HFFc6 (cell line): ENCODE results near the gene BRF1. TPM values are rescaled to one million over a fixed set of nuclear protein-coding genes. Genes with fewer than 3 reads are reported as not detected.

Experiments used
- DNase-seq: peaks from one replicate; pipeline ENCODE4 v3.0.0-alpha.2; 2018
- H3K27ac Mint-ChIP-seq: 2 replicates; pipeline ENCODE4 v1.8.0; 2020; ENCODE audit warnings: mild to moderate bottlenecking, mixed read lengths
- H3K27me3 Mint-ChIP-seq: 2 replicates; pipeline ENCODE4 v1.8.0; 2021; ENCODE audit warnings: mild to moderate bottlenecking, moderate library complexity, mixed read lengths; ENCODE audit not compliant: insufficient read depth
- H3K36me3 Mint-ChIP-seq: 2 replicates; pipeline ENCODE4 v1.8.0; 2021; ENCODE audit warnings: low read depth, mixed read lengths
- H3K4me1 Mint-ChIP-seq: 2 replicates; pipeline ENCODE4 v1.8.0; 2020; ENCODE audit warnings: low read depth, mixed read lengths
- H3K4me3 Mint-ChIP-seq: 2 replicates; pipeline ENCODE4 v1.8.0; 2020; ENCODE audit warnings: mild to moderate bottlenecking, moderate library complexity, mixed read lengths
- H3K9me3 Mint-ChIP-seq: 2 replicates; pipeline ENCODE4 v1.8.0; 2020; ENCODE audit warnings: mild to moderate bottlenecking, mixed read lengths
- total RNA-seq, 6 experiments: library from RNA; stranded (reverse); fragmentation: NEBNext Ultra II Directional; extraction: Animal tissue kit (Norgen Biotek cat#: 25700); gene quantifications; 2 replicates in 1 of 6; 3 replicates in 5 of 6; pipeline ENCODE4 v1.2.3, GENCODE V29; 2021
- TF ChIP-seq, protein P1 (sequence below): fragments of 200-600 bp; sonication (generic); IDR thresholded peaks from 2 replicates; pipeline ENCODE4 v1.5.0; 2021; ENCODE audit warnings: antibody characterized with exemption, mild to moderate bottlenecking

The BRF1 gene
- total RNA-seq, 6 experiments from 2014 or later: 20.1 to 25.8 (median 21.8) TPM

- Mint-ChIP-seq H3K4me1 (peaks cover 5% of the 10 kb centered on the region; the same call in 1 of the 2 replicates), H3K27me3 (no peaks in the 10 kb centered on the region; the same call in 1 of the 2 replicates), H3K4me3 (no peak overlapping the region), H3K36me3 (0 out of 2 replicates have a peak, but pooled peaks cover 4% of the 10 kb centered on the region), H3K9me3 (no peaks in the 10 kb centered on the region), H3K27ac (no peak overlapping the region)
- TF ChIP-seq, protein P1, sequence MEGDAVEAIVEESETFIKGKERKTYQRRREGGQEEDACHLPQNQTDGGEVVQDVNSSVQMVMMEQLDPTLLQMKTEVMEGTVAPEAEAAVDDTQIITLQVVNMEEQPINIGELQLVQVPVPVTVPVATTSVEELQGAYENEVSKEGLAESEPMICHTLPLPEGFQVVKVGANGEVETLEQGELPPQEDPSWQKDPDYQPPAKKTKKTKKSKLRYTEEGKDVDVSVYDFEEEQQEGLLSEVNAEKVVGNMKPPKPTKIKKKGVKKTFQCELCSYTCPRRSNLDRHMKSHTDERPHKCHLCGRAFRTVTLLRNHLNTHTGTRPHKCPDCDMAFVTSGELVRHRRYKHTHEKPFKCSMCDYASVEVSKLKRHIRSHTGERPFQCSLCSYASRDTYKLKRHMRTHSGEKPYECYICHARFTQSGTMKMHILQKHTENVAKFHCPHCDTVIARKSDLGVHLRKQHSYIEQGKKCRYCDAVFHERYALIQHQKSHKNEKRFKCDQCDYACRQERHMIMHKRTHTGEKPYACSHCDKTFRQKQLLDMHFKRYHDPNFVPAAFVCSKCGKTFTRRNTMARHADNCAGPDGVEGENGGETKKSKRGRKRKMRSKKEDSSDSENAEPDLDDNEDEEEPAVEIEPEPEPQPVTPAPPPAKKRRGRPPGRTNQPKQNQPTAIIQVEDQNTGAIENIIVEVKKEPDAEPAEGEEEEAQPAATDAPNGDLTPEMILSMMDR: no peak
- no peak for DNase-seq
Observed at GRCh38 chr14:105286759-105287144, 14.0 kb downstream of the BRF1 start.

DNA sequence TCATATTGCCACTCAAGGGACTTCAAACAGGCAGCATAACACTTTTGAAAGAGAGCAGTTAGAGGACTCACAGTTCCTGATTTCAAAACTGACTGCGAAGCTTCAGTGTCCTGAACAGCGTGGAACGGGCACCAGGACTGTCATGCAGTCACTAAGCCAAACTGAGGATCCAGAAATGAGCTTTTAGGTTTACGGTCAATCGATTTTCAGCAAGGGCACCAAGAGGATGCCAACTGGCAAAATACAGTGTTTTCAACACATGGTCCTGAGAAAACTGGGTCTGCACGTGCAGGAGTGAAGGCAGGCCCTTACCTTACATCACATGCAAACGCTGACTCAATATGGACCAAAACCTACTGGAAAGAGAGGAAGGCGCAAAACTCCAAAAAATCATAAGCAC, 15.6 kb downstream of the BRF1 start:
- no peaks in the 10 kb centered on the region; the same call in 1 of the 2 replicates for H3K27me3 Mint-ChIP-seq
- TF ChIP-seq, protein P1: no peak
- no peak overlapping the region for H3K4me3 Mint-ChIP-seq
- no peak for DNase-seq
- no peak overlapping the region for H3K27ac Mint-ChIP-seq
- no peaks in the 10 kb centered on the region for H3K9me3 Mint-ChIP-seq
- 0 out of 2 replicates have a peak, but pooled peaks cover 4% of the 10 kb centered on the region for H3K36me3 Mint-ChIP-seq
- peaks cover 9% of the 10 kb centered on the region; the same call in 1 of the 2 replicates for H3K4me1 Mint-ChIP-seq

DNA sequence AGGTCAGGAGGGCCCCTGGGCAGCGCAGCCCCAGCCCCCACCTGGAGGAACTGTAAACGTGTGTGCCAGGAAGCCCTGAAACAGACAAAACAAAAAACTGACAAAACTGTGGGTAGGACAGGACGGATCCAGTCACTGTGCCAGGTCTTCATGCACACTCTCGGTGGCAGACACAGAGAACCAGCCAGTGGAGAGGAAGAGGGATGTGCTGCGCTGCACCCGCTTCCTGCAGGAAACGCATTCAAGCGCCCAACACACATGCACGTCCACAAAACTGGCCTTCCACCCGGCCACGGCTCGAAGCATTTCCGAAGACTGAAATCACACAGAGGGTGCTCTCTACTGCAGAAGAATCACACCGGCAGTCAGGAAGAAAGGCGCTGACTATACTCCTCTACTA, 16.9 kb downstream of the BRF1 start:
- TF ChIP-seq, protein P1: no peak
- H3K4me3 Mint-ChIP-seq: no peak overlapping the region
- H3K27me3 Mint-ChIP-seq: no peaks in the 10 kb centered on the region
- H3K4me1 Mint-ChIP-seq: peaks cover 9% of the 10 kb centered on the region; the same call in 1 of the 2 replicates
- H3K27ac Mint-ChIP-seq: no peak overlapping the region
- DNase-seq: no peak
- 0 out of 2 replicates have a peak, but pooled peaks cover 4% of the 10 kb centered on the region for H3K36me3 Mint-ChIP-seq
- no peaks in the 10 kb centered on the region for H3K9me3 Mint-ChIP-seq

- Mint-ChIP-seq H3K9me3 (no peaks in the 10 kb centered on the region), H3K4me1 (peaks cover 9% of the 10 kb centered on the region; the same call in 1 of the 2 replicates), H3K4me3 (no peak overlapping the region), H3K36me3 (0 out of 2 replicates have a peak, but pooled peaks cover 4% of the 10 kb centered on the region), H3K27me3 (no peaks in the 10 kb centered on the region), H3K27ac (no peak overlapping the region)
- no peak for DNase-seq
- TF ChIP-seq, protein P1: no peak
Observed at GRCh38 chr14:105283028-105283427, 17.8 kb downstream of the BRF1 start.

DNA sequence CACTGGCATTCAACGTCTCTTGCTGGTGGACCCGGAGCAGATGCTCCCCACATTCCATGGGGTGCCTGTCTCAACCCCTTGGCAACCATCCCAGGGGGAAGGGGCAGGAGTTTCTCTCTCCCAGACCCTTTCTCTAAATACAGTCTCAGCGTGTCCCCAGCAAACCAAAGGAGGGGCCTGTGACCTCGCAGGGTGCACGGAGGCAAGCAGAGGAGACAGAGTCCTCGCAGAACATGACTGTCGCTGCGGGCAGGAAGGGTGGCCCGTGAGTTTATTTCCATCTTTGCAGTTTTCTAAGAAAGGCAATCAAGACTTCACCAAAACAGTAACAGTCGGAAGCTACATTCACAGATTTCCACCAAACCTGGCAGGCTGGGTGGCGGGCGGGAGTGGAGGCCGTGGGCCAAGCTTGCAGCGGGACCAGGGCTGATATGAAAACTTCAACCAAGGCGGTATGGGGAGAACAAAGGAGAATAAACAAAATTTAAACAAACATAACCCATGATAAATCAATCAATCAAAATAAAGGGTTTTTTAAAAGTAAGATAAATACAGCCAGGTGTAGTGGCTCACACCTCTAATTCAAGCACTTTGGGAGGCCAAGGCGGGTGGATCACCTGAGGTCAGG, 18.6 kb downstream of the BRF1 start:
- H3K9me3 Mint-ChIP-seq: no peaks in the 10 kb centered on the region
- H3K27me3 Mint-ChIP-seq: no peaks in the 10 kb centered on the region
- TF ChIP-seq, protein P1: no peak
- H3K4me1 Mint-ChIP-seq: peaks cover 9% of the 10 kb centered on the region; the same call in 1 of the 2 replicates
- no peak overlapping the region for H3K27ac Mint-ChIP-seq
- no peak overlapping the region for H3K4me3 Mint-ChIP-seq
- no peak for DNase-seq
- 0 out of 2 replicates have a peak, but pooled peaks cover 4% of the 10 kb centered on the region for H3K36me3 Mint-ChIP-seq
